Measurements from ENCODE around the gene AHI1.

Gene AHI1

DNA sequence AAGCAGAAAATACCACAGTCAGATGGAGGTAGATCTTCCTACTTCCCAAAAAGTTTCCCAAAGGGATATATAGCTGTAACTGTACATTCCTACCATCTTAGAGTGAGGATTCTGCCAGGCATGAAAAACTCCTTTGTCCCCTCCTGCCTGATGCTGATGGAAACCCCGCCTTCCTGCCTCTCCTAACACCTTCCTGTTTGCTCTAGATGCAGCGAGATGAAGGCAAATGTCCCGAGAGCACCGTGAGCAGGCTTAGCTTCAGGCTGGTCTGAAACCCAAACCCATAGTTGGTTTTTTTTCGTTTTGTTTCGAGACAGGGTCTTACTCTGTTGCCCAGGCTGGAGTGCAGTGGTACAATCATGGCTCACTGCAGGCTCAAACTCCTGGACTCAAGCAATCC, 260.8 kb downstream of the AHI1 start:
- in situ Hi-C loops (cut with MboI; ENCODE audit: low sequenced_read_pairs) = no loop called here

GRCh38 chr6:135236319-135236718, 261.2 kb downstream of the AHI1 start:
- in situ Hi-C loops (cut with MboI; ENCODE audit: low sequenced_read_pairs) = no loop called here

DNA sequence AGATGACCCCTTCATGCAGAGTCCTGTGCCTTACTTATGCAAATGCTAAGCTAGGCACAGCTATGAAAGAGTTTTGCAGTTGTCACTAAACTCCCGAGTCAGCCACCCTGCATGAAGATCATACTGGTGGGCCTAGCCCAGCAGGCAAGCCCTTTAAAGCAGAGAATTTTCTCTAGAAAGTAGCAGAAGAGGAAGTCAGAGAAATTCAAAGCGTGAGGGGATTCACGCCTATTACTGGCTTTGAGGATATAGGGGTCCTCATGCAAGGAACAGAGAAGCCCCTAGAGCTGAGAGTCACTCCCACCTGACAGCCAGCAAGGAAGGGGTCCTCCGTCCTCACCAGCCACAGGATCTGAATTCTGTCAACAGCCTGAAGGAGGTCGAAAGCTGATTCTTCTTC, 261.8 kb downstream of the AHI1 start:
- in situ Hi-C loops (cut with MboI; ENCODE audit: low sequenced_read_pairs) = no loop called here

- in situ Hi-C loops (cut with MboI; ENCODE audit: low sequenced_read_pairs) = no loop called here
Observed at GRCh38 chr6:135234492-135234780, 263.1 kb downstream of the AHI1 start.

GRCh38 chr6:135233686-135234491, 263.7 kb downstream of the AHI1 start:
- in situ Hi-C loops (cut with MboI; ENCODE audit: low sequenced_read_pairs) = no loop called here
